CD4-positive, alpha-beta T cell (primary cell): ENCODE results near the gene C9orf78. TPM values are rescaled to one million over a fixed set of nuclear protein-coding genes. Genes with fewer than 3 reads are reported as not detected.

ENCODE experiments used
- ATAC-seq: fragments of 200-7000 bp; cut with Tn5 transposase; one replicate; pipeline ENCODE4 v1.10.0; 2022; ENCODE audit warnings: mild to moderate bottlenecking; ENCODE audit not compliant: poor library complexity
- CTCF ChIA-PET: fragments of 350-600 bp; sonication (Branson Sonifier 250); formaldehyde crosslinking; loops from one replicate; lab custom pipeline; 2021; ENCODE audit warnings: antibody characterized with exemption, inconsistent platforms; lab: Charles Lee
- POLR2A ChIA-PET: fragments of 350-600 bp; sonication (Branson Sonifier 250); formaldehyde crosslinking; loops from one replicate; lab custom pipeline; 2021; ENCODE audit warnings: antibody characterized with exemption, inconsistent platforms; lab: Charles Lee
- DNase-seq, 14 experiments: peaks; one replicate each; pipeline ENCODE4 v3.0.0-alpha.2; 2013 to 2020; ENCODE audit warnings: mixed read lengths in 2 of 14
- H3K27ac ChIP-seq, 2 donors: one replicate each; pipeline versions ENCODE4 v1.5.1 to v1.7.0; 2013; ENCODE audit warnings: low read length in 2 of 2, low read depth in 1 of 2, mild to moderate bottlenecking in 1 of 2
- H3K27me3 ChIP-seq, 2 experiments: 1 replicate in 1 of 2; 2 replicates in 1 of 2; pipeline versions ENCODE4 v1.6.1 to v1.7.0; 2013; ENCODE audit warnings: low read length in 2 of 2, control low read depth in 1 of 2, mild to moderate bottlenecking in 1 of 2, moderate library complexity in 1 of 2; ENCODE audit not compliant: insufficient read depth in 2 of 2, control insufficient read depth in 1 of 2
- H3K36me3 ChIP-seq: one replicate; pipeline ENCODE4 v1.6.1; 2013; ENCODE audit warnings: low read length, control low read depth; ENCODE audit not compliant: insufficient read depth
- H3K4me1 ChIP-seq: one replicate; pipeline ENCODE4 v1.6.1; 2013; ENCODE audit warnings: low read length, control low read depth; ENCODE audit not compliant: insufficient read depth
- H3K4me3 ChIP-seq: one replicate; pipeline ENCODE4 v1.5.1; 2013; ENCODE audit warnings: mild to moderate bottlenecking, low read length, moderate library complexity
- H3K9me3 ChIP-seq, 2 experiments: 1 replicate in 1 of 2; 2 replicates in 1 of 2; pipeline versions ENCODE4 v1.6.1 to v1.7.0; 2013; ENCODE audit warnings: low read length in 2 of 2, mild to moderate bottlenecking in 2 of 2, control low read depth in 1 of 2, moderate library complexity in 1 of 2; ENCODE audit not compliant: control insufficient read depth in 1 of 2, insufficient read depth in 1 of 2
- H3K27ac Mint-ChIP-seq: one replicate; pipeline ENCODE4 v1.8.0; 2020; ENCODE audit warnings: mixed read lengths
- H3K27me3 Mint-ChIP-seq: one replicate; pipeline ENCODE4 v1.8.0; 2021; ENCODE audit warnings: mixed read lengths
- H3K36me3 Mint-ChIP-seq: one replicate; pipeline ENCODE4 v1.8.0; 2021; ENCODE audit warnings: low read depth, mixed read lengths
- H3K4me1 Mint-ChIP-seq: one replicate; pipeline ENCODE4 v1.8.0; 2021; ENCODE audit warnings: low read depth, mixed read lengths
- H3K4me3 Mint-ChIP-seq: one replicate; pipeline ENCODE4 v1.8.0; 2020; ENCODE audit warnings: mild to moderate bottlenecking, mixed read lengths
- H3K9me3 Mint-ChIP-seq: one replicate; pipeline ENCODE4 v1.8.0; 2020; ENCODE audit warnings: mixed read lengths
- CTCF ChIP-seq: fragments of 200-600 bp; IDR thresholded peaks from one replicate; pipeline ENCODE4 v1.8.0; 2022; ENCODE audit warnings: antibody characterized with exemption, mild to moderate bottlenecking
- intact Hi-C, 2 experiments: fragments of 100-400 bp; cut with DNase I in 1 of 2; cut with micrococcal nuclease in 1 of 2; formaldehyde crosslinking; loops; one replicate each; pipeline versions ENCODE4 v1.15.1 to v1.9.0; 2023 to 2025; cut with DNase I, micrococcal nuclease
- total RNA-seq, 174 experiments: library from RNA in 2 of 174; stranded (reverse) in 2 of 174; gene quantifications; one replicate each; pipeline ENCODE4 v1.2.3 and lab custom pipeline; 2021 to 2026

C9orf78 gene
- total RNA-seq, 2 experiments from 2014 or later: 145 to 159 TPM

GRCh38 chr9:129867136-129868022 is 32.3 kb upstream of the C9orf78 start:
- intact Hi-C loops: loop anchor here (2.0 to 5.0 kb wide), 4 partner anchors 17 to 45 kb away; partner anchors contain the start of gene TOR1A (in 1 of the 2)
- Histone ChIP-seq H3K4me1 (peaks cover 99% of the 10 kb centered on the region), H3K9me3 (no peaks in the 10 kb centered on the region), H3K4me3 (no peak overlapping the region), H3K27ac (peak overlapping the region; percentile 93 to 96), H3K36me3 (peaks cover 39% of the 10 kb centered on the region), H3K27me3 (no peaks in the 10 kb centered on the region)
- no peaks in the 10 kb centered on the region for H3K27me3 Mint-ChIP-seq
- ChIA-PET POLR2A (interaction anchor here (0.5 to 3.9 kb wide), 8 partner anchors 17 to 174 kb away, joined by 3 to 33 read pairs (median 6); partner anchors contain the start of genes C9orf78 and USP20), CTCF (no interaction called here)
- peak overlapping the region; percentile 86 for H3K27ac Mint-ChIP-seq
- TF ChIP-seq CTCF: no peak
- H3K4me3 Mint-ChIP-seq: peak overlapping the region; percentile 20
- DNase-seq (peak in 3 of 14 experiments; percentile 35 to 49 (median 43)), ATAC-seq (no peak)
- H3K4me1 Mint-ChIP-seq: peaks cover 76% of the 10 kb centered on the region
- H3K9me3 Mint-ChIP-seq: no peaks in the 10 kb centered on the region
- H3K36me3 Mint-ChIP-seq: peaks cover 63% of the 10 kb centered on the region

GRCh38 chr9:129866394-129867135 is 31.5 kb upstream of the C9orf78 start:
- intact Hi-C loops: loop anchor here (2.0 to 5.0 kb wide), 3 partner anchors 26 to 44 kb away; partner anchors contain the start of gene TOR1A (in 1 of the 2)
- Mint-ChIP-seq H3K27me3 (no peaks in the 10 kb centered on the region), H3K4me3 (peak overlapping the region; percentile 63), H3K27ac (peak overlapping the region; percentile 86), H3K9me3 (no peaks in the 10 kb centered on the region), H3K4me1 (peaks cover 81% of the 10 kb centered on the region), H3K36me3 (peaks cover 62% of the 10 kb centered on the region)
- Histone ChIP-seq H3K4me1 (peaks cover 100% of the 10 kb centered on the region), H3K36me3 (peaks cover 44% of the 10 kb centered on the region), H3K9me3 (no peaks in the 10 kb centered on the region), H3K27me3 (no peaks in the 10 kb centered on the region), H3K27ac (peak overlapping the region; percentile 93 to 96), H3K4me3 (peak overlapping the region; percentile 8)
- CTCF ChIA-PET: interaction anchor here (2.2 kb wide), 1 partner anchor 19 kb away, joined by 10 read pairs; no protein-coding TSS in a partner anchor
- POLR2A ChIA-PET: interaction anchor here (1.3 to 3.9 kb wide), 5 partner anchors 12 to 31 kb away, joined by 4 to 20 read pairs (median 10); partner anchors contain the start of genes C9orf78 and USP20
- ATAC-seq: peak; percentile 38
- DNase-seq: peak in 12 of 14 experiments; percentile 34 to 88 (median 48)
- TF ChIP-seq CTCF: no peak
